Right renal cortex interstitium (tissue), 3 donors: ENCODE measurements around the gene ARHGAP15. TPM values are rescaled to one million over a fixed set of nuclear protein-coding genes. Genes with fewer than 3 reads are reported as not detected.

Experiments
- DNase-seq, 3 donors: peaks; one replicate each; pipeline ENCODE4 v3.0.0-alpha.2; 2013; ENCODE audit warnings: low read depth in 3 of 3, low spot score in 2 of 3
- polyA plus RNA-seq, 3 donors: library from polyadenylated mRNA; unstranded; fragments of 120-200 nt; gene quantifications; one replicate each; pipeline ENCODE4 v1.2.1, GENCODE V29; 2013; ENCODE audit not compliant: insufficient read length in 3 of 3

Gene ARHGAP15
- polyA plus RNA-seq, 3 donors: 3.4 to 7.2 (median 5.1) TPM

DNA sequence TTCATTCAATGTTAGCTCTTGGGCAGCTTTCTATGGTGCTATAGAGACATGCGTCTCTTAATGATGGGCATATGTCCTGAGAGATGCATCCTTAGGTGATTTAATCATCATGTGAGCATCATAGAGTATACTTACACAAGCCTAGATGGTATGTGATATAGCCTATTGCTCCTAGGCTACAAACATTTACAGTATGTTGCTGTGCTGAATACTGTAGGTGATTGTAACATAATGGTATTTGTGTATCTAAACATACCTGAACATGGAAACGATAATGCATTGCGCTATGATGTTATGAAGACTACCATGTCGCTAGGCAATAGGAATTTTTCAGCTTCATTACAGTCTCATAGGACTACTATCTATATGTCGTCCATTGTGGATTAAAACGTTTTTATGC, 89.4 kb downstream of the ARHGAP15 start:
- no peak for DNase-seq

DNA sequence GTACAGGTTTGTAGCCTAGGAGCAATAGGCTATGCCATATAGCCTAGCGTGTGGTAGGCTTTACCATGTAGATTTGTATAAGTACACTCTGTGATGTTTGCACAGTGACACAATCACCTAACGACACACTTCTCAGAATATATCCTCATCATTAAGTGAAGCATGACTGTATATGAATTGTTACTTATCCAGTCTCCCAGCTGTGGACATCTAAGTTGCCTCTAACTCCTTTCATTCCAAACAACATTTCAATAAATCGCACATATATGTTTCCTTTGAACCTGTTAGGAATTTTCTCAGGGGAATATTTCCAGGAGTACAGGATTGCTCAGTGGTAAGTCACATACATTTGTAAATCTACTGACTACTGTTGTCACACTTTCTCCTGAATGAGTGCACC, 90.0 kb downstream of the ARHGAP15 start:
- DNase-seq: no peak

DNA sequence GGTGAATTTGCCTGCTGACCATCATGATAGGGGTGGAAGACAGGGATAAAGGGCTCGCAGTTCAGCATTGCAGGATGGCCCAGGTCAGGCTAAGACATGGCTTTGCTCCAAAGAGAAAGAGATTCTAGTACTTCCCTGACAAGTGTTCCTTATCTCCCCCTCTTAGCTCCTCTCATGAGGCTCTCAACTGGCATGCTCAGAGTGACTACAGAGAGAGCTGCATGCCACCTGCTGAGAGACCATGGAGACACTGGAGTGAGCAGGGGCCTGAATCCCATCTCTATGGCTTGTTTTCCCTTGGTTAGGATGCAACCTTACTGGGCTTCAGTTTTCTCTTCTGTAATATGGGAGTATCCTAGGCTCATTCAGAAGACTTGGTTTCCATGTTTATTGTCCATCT, 94.3 kb downstream of the ARHGAP15 start:
- no peak for DNase-seq

DNA sequence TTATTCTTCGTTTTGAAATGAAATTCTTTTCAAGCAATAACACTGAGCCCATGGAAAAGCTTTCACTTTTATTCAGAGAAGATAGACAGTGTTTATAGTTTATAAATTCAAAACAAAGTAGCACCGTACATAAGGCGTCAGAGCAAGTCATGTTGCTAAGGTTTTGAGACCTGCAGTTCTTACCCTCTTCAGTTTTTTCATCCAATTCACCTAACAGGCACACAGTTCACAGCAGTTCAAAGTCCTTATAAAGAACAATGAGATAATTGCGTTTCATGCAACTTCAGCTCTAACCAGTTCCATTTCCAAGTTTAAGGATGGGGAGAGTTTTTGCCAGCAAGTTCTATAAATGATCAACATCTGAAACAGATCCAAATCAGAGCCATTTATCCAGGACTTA, 96.7 kb downstream of the ARHGAP15 start:
- DNase-seq: no peak

DNA sequence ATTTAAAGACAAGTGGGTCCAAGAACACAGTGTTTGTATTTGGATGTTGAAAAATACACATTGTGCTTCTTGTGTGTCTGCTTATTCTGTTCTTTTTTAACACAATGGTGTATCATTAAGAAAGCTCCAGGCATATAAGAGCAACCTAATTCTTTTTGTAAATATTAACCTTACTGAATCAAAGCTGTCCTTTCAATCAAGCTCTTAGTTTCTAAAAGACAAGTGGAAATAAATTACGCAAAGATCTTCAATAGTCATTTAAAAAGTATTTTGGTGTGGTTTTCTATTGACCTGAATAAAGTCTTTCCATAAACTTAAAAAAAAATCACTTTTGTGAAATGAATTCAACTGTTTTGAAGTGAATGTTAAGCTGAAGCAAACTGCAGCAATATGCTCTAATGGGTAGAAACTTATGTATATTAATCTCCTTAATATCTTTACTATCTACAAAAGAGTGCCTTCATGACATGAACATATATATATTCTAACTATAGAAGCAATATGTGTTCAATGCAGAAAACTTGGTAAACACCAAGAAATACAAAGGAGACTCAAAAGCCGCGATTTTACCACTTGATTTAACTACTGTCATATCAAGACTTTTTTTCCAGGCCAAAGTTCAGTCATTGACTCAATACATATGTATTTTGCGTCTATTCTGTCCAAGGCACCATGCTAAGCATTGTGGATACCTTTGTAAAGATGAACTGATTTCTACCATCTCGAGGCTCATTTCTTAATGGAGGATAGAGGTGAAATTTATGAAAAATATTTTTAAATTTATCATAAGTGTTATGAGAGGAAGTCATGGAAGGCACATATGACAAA, 97.7 kb downstream of the ARHGAP15 start:
- no peak for DNase-seq

DNA sequence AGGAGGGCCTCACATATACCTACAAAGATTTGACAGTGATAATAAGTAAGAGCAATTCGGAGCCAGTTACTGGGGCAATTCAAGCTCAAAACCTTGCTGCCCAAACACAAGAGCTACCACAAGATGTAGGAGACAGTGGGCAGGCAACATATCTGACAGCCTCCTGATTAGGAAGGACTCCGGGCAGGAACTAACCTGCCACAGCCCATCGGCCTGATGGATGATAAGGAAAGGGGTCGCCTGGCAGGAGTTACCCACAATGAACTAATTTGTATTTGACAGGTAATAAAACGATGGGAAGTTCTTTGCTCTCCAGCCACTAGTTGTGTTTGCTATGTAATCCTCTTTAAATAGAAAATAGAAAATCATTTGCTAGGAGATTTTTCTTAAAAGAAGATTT, 100.2 kb downstream of the ARHGAP15 start:
- DNase-seq: no peak

DNA sequence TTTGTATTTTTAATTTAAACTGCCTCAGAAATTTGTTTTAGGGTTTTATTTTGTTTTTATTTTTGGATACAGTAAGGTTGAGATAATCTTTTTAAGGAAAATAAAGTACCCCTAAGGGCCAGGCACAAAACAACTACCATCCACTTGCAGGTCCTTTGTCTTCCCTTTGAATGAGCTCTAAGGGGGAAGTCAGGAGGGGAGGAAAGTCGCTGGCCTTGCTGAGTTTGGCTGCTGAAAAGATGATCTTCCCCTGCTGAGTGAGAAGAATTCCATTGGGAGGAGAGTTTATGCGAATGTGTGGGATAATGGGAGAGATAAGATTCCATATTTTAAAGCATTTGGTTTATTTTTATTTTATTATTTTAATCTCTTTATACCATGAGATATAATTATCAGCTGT, 100.7 kb downstream of the ARHGAP15 start:
- no peak for DNase-seq

DNA sequence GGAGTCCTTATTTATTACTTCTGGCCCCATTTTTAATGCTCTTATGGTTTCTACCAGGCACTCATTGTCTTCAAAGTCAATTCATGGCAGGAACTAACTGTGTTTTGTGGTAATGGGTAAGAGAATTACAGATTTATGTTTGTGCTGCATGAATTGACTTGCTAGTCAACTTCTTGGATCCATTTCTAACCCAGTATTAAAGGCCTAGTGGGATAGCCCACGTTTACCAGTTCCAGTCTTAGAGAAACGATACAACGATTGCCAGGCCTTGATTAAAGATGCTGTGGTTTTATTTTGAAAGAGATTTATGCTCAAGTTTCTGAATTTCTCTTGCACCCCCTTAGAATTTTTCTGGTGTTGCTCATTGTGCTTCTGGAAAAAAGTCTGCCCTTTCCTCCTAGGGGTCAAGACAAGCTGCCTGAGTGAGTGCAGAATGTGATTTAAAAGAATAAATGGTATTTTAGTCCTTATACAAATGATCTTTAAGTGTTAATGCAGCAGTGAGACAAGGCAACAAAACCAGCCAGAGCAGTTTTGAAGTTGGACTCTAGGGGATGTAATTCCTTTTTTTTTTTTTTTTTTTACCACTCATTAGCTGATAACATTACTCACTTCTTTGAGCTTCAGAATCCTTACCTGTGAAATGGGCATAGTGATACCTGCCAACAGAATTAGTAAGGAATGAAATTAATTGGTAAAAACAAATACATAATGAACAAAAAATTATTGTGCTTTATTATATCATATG, 101.5 kb downstream of the ARHGAP15 start:
- no peak for DNase-seq

DNA sequence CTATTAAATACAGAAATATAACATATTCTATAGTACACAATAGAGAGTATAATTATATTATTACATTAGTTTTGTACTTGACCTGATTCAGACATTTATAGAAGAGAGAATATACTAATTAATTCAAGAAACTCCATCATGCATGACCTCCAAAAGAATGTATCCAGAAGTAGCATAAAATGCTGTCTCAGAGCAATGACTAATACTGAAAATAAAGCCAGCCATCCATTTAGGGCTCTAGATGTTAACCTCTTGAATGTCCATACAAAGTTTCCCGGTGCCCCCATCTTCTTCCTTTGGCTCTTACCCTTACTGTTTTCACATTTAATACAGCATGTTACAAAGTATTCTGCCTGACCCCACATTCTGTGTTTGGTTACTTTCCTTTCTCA, 102.0 kb downstream of the ARHGAP15 start:
- no peak for DNase-seq

DNA sequence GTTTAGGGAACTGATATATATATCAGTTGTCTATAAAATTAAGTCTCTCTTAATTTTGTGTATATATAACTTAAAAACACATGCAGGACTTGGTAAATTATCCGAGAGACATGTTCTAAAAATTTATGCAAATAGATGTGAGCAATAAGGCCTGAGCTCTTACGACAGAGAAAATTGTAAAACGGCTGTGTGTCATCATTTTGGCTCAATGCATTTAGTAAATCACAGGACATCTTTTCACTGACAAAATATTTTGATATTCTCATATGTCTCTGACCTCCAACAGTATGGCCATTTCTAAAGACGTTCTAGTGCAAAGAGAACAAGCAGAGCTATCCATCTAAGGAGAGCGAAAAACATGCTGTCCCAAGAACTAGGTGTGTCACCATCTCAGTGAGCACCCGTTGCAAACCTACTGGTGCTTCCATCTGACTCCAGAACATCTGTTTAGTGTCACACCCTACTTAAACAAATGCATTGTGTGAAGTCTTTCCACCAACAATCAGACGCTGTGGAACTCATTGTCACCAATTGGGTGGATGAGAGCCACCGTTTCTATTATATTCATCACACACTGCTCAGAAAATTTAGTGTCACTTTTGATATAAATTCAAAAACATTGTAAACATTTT, 108.0 kb downstream of the ARHGAP15 start:
- DNase-seq: no peak

DNA sequence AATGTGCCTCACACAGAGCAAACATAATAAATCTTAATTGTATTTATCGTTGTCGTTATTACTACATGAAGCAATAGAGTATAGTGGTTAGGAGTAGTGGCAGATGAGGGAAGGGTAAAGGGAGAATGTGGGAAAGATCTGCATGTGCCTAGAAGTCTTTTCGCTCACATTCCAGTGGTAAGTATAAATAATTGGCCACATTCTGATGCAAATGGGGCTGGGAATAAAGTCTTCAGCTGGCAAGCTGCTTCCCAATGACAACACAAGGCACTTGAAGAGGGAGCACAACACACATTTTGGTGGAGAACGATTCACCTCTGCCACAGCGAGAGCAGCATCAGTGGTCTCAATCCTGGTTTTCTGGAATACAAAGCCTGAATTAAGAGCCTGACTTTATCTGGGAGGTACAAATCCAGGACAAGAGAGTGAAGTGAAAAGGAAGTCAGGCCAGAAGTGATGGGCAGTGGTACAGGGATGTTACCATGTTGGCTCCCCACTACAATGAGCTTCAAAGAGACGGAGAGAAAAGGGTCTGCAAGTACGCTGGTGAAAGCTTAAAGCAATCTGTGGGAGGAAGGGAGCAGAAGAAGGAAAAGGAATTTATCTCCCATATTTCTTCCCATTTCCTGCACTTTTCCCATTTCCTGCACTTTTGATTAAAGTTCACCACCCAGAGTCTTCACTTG, 112.3 kb downstream of the ARHGAP15 start:
- no peak for DNase-seq

DNA sequence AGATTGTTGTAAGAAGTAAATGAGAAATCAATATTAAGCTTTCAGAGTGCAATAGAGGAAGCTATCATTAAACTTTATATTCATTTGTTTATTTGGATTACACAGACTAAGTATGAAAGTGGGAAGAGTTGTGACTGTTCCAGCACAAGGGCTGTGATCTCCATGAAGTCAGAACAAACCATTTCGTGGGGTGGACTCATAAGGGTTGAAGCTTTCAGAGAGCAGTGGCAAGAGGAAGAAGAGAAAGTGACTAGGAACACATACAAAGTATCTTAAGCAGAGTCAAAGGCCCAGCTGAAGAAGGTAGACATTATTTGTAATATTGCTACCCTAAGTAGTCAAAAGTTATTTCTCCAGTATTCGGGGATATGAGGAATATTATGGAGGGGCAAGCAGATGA, 117.0 kb downstream of the ARHGAP15 start:
- DNase-seq: no peak

DNA sequence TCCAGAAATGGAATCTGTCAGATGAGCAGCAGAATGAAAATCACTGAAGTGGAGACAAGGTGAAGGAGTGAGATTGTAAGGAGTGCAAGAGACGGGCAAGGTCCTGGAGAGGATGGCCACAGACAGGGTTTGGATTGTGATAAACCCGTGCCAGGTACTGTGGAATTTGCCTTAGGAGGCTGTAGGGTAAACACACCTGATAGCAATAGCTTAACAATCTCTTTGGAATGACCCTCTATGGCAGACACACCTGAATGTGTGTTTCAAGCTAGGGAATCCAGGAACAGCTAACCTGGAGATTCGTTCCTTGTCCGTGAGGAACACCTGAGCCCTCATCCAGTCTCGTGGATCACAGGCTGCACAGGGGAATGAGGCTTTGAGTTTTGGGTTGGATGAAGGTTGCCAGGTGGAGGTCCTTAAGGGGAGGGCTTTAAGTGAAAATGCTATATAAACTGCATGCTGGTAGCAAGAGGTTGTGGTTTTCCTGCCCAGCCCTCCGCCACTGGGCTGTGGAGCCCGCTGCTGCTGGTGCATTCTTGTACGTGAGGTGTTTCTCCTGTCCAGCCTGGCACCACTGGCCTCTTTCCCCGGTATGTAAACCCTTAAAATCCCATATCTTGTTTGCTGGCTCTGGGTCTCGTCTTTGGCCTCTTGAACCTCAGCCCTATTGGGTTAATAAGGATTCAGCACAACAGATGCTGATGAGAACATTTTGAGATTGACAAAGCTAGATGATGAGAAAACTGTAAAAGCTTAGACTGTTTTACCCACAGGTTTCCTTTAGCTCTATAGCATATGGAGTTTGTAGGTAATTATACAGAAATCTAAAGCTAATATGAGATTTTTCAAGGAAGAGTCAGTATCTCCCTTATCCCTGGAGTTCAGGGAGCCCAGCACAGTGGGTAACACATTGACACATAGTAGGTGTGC, 117.9 kb downstream of the ARHGAP15 start:
- no peak for DNase-seq

DNA sequence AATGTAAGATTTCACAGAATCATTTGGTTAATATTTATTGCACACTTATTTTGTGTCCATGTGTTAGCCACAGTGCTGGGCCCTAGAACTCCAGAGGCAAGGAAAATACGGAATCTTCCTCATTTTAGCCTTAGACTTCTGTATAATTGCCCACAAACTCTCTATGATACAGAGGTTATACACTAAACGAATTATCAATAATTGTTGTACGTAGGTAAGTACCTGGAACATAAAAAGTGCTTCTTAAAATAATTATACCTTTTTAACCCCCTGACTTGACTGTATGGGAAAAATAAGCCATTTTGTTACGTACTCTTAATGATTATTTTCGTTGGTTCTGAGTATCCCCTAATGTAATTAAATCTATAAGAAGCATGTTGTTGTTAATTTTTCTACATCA, 119.4 kb downstream of the ARHGAP15 start:
- DNase-seq: no peak

DNA sequence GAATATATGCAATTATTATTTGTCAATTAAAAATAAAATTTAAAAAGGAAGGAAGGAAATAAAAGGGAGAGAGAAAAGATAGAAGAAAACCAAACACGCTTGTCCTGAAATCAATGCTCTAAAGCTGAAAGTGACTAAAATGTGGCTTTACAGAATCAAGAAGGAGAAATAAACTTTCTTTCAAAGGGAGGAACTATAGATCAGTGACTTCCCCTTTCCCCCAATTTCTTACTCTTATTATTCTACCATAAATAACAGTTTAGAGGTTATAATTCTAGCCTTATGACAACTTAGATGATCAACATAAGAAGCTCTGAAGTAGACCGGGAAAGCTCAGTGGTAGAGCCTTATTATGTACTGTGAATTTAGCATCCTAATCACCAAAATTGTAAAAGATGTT, 122.5 kb downstream of the ARHGAP15 start:
- no peak for DNase-seq

DNA sequence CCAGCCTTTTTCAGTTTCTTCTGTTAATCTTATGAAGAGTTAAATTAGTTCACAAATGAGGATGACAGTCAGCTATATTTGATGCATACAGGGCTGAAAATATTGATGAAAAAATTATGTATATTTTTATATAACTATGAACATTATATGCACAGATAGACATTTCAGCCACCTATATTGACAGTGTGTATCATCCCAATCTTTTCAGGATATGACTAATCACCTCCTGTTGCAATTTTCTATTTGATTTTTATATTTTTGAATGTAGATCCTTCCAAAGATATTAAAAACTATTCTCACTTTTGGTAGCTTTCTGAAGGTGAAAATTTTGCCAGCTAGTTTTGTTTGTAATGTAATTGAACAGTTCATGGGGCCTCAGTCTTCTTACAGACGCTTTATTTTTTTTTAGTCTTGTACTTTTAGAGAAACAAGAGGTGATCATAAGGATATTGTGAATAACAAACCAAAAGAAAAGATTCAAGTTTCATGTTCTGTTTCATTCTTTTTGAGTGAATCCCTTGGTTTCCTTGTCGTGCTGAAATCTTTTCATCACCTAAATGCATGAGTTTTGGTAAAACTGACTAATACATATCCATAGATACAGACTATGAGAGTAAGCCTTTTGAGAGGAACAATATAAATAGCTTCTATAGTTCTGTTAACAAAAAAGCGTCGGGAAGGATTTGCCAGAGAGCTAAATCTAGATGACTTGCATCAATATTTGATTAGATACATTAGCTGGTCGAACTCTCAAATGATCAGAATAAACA, 123.1 kb downstream of the ARHGAP15 start:
- no peak for DNase-seq

DNA sequence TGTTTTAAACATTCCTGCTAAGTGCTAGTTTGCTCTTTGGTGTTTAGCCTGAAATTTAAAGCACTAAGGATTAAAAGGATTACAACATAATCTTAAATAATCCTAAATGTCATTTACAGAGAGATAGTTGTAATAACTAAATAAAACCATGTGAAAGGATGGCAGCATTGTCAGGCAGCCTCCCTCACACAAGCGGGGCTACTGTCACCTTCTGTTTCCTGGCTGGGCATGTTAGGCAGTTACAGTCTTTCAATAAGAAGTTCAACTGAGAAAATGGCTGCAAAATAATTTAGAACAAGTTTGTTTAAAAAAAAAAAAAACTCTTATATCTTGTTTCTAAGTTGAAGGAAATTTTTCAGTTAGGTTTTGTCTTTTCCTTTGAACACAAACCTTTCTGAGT, 124.9 kb downstream of the ARHGAP15 start:
- DNase-seq: no peak

DNA sequence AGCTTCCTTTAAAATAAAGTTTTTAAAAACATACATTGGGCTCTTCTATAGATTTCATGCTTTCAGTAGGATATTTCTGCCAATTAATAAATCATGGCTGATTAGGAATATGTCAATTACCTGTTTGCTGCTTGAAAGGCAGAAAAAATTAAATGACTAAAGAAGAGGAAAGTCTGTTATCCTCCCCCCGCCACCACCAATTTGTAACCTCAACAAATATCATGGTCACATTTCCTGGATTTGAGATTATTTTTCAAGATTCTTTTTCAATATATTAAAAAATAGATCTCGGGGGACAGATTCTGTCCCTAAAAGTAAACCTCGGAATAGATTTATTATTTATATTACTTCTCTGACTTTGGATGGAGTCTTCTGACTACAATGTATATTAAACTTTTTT, 125.9 kb downstream of the ARHGAP15 start:
- no peak for DNase-seq

DNA sequence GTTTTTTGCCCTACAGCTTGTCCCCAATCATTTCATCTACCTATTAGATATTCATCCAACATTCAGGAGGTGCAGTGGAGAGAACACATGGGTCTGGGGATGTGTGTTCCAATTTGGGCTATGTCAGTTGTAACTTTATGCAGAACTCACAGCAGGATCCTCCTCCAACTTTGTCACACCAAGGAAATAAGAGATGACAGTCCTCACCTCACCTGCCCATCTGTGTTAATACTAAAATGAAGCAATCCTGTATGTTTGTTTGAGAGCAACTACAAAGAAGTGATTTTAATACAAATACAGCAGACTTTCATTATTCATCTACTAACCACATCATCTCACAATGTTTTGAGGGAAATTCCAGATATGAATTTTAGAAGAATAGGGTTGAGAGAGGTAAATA, 126.7 kb downstream of the ARHGAP15 start:
- DNase-seq: no peak
